Measurements from ENCODE around the gene CDCP2. TPM values are rescaled to one million over a fixed set of nuclear protein-coding genes. Genes with fewer than 3 reads are reported as not detected.
A peak's percentile ranks its signal among the peaks of the same experiment; 100 is the strongest.

The CDCP2 gene
- total RNA-seq = under 1 TPM in 1 of 2 donors, not detected in 1; 0.23 TPM

DNA sequence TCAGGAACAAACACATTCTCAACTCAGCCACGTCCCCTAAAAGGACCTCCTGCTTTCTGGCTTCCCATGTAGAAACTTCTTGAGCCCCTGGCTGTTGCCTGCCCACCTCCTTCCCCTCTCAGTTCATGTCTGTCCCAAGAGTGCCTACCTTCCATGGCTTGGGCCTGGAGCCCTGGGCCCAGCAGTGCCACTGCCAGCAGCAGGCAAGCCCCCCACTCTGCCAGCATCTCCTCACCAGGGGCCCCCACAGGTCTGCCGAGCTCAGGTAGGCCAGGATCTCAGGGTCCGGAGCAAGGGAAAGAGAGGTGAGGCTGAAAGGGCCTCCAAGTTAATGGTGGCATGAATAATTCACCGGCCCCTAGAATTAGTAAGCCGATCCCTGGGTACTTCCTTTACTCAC lies at the start of gene CDCP2:
Gene CDCP2 (minus strand): TSS at position 305 of the 400 bp plus-strand sequence. CDS start 78 bp downstream, at position 227.
- H3K4me1 ChIP-seq (replicated peaks) = no peaks in the 10 kb centered on the region
- intact Hi-C loops (cut with DNase I) = no loop called here
- 95% methylated on average over 5 of the region's 5 CpGs for WGBS
- no peaks in the 10 kb centered on the region for H3K9me3 ChIP-seq
- H3K36me3 ChIP-seq = no peaks in the 10 kb centered on the region
- H3K27me3 ChIP-seq (replicated peaks; ENCODE audit: insufficient read depth) = no peaks in the 10 kb centered on the region
- DNase-seq (ENCODE audit: low spot score) = no peak
- H3K4me3 ChIP-seq = no peak within 1 kb of the TSS
- TF ChIP-seq POLR2A (IDR thresholded peaks at IDR 0.05) (no peak), POLR2AphosphoS5 (IDR thresholded peaks at IDR 0.05) (no peak)
- TF ChIP-seq, protein P1, sequence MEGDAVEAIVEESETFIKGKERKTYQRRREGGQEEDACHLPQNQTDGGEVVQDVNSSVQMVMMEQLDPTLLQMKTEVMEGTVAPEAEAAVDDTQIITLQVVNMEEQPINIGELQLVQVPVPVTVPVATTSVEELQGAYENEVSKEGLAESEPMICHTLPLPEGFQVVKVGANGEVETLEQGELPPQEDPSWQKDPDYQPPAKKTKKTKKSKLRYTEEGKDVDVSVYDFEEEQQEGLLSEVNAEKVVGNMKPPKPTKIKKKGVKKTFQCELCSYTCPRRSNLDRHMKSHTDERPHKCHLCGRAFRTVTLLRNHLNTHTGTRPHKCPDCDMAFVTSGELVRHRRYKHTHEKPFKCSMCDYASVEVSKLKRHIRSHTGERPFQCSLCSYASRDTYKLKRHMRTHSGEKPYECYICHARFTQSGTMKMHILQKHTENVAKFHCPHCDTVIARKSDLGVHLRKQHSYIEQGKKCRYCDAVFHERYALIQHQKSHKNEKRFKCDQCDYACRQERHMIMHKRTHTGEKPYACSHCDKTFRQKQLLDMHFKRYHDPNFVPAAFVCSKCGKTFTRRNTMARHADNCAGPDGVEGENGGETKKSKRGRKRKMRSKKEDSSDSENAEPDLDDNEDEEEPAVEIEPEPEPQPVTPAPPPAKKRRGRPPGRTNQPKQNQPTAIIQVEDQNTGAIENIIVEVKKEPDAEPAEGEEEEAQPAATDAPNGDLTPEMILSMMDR (IDR thresholded peaks at IDR 0.05) = no peak
- H3K27ac ChIP-seq = peak within 1 kb of the TSS in 1 of 2 donors; percentile 51

DNA sequence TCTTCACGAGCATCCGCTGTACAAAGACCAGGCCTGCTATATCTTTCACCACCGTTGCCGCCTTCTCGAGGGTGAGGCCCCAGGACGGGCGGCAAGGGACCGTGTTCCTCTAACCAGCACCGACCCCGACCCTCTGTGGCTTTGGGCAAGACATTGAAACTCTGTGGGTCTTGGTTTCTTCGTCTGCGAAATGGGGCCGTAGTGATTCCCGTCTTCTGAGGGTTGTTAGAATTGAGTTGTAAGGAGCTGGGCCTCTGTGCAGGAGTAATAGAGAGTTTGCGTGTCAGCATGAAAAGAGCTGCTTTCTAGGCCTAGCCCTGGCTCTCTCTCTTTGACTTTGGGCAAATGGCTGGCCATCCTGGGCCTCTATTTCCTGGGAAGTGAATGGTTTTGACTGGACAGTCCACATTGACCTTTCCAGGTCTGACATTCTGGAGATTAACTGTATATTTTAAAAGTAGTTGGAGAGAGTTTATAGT lies 47.8 kb upstream of the CDCP2 start:
- no peak for TF ChIP-seq POLR2AphosphoS5 (IDR thresholded peaks at IDR 0.05)
- TF ChIP-seq, protein P1 (IDR thresholded peaks at IDR 0.05) = no peak
- TF ChIP-seq POLR2A (IDR thresholded peaks at IDR 0.05) = no peak
- intact Hi-C loops (cut with DNase I) = no loop called here
- 2% methylated on average over 15 of the region's 15 CpGs for WGBS
- peak overlapping the region; percentile 72 to 75 for H3K4me3 ChIP-seq
- DNase-seq (ENCODE audit: low spot score) = no peak
- no peaks in the 10 kb centered on the region for H3K9me3 ChIP-seq
- no peaks in the 10 kb centered on the region for H3K36me3 ChIP-seq
- H3K4me1 ChIP-seq (replicated peaks) = peaks cover 3% of the 10 kb centered on the region
- no peaks in the 10 kb centered on the region for H3K27me3 ChIP-seq (replicated peaks; ENCODE audit: insufficient read depth)
- peak overlapping the region; percentile 49 to 72 for H3K27ac ChIP-seq

DNA sequence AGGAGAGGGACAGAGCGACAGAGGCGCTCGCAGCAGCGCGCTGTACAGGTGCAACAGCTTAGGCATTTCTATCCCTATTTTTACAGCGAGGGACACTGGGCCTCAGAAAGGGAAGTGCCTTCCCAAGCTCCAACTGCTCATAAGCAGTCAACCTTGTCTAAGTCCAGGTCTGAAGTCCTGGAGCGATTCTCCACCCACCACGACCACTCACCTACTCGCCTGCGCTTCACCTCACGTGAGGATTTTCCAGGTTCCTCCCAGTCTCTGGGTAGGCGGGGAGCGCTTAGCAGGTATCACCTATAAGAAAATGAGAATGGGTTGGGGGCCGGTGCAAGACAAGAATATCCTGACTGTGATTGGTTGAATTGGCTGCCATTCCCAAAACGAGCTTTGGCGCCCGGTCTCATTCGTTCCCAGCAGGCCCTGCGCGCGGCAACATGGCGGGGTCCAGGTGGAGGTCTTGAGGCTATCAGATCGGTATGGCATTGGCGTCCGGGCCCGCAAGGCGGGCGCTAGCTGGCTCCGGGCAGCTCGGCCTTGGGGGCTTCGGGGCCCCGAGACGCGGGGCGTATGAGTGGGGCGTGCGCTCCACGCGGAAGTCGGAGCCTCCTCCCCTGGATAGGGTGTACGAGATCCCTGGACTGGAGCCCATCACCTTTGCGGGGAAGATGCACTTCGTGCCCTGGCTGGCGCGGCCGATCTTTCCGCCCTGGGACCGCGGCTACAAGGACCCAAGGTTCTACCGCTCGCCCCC lies 47.1 kb upstream of the CDCP2 start, which contains the start of the genes CYB5RL and MRPL37:
Gene CYB5RL (minus strand): TSS at position 266 of the 754 bp plus-strand sequence. CDS start 4,414 bp downstream, outside the sequence.
Gene MRPL37 (plus strand): TSS at position 403 of the 754 bp plus-strand sequence. CDS start 77 bp downstream, at position 480.
- H3K4me1 ChIP-seq (replicated peaks) = peaks cover 3% of the 10 kb centered on the region
- TF ChIP-seq, protein P1 (IDR thresholded peaks at IDR 0.05) = peak in 2 of 4 experiments; percentile 9 to 24
- TF ChIP-seq POLR2A (IDR thresholded peaks at IDR 0.05) = peak; percentile 68
- TF ChIP-seq POLR2AphosphoS5 (IDR thresholded peaks at IDR 0.05) = peak; percentile 97
- H3K27me3 ChIP-seq (replicated peaks; ENCODE audit: insufficient read depth) = no peaks in the 10 kb centered on the region
- peak within 1 kb of the TSS; percentile 49 to 72 for H3K27ac ChIP-seq
- peak; percentile 96 for DNase-seq (ENCODE audit: low spot score)
- WGBS = under 1% methylated on average over 51 of the region's 51 CpGs
- H3K4me3 ChIP-seq = peak within 1 kb of the TSS; percentile 72 to 75
- no peaks in the 10 kb centered on the region for H3K9me3 ChIP-seq
- intact Hi-C loops (cut with DNase I) = no loop called here
- H3K36me3 ChIP-seq = no peaks in the 10 kb centered on the region

DNA sequence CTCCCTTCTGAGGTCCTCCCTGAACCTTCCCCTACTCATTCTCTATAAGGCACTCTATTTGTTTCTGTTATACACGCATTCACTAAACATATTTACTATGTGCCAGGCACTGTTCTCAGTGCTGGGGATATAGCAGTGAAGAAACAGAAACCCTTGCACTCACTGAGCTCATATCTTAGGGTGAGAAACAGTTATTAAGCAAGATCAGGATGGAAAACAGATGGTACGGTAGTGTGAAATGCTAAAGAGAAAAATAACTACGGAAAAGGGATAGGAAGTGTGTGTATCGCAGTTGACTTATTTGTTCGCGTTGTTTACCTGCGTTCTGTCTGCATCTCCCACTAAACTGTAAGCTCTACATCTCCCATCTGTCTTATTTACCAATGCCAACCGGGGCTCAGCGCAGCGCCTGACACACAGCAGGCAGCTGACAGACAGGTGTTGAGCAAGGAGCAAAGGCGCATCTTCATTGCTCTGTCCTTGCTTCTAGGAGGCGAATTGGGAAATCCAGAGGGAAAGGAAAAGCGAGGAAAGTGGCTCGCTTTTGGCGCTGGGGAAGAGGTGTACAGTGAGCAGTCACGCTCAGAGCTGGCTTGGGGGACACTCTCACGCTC lies 46.5 kb upstream of the CDCP2 start:
- peak overlapping the region; percentile 72 to 75 for H3K4me3 ChIP-seq
- H3K9me3 ChIP-seq = no peaks in the 10 kb centered on the region
- WGBS = 15% methylated on average over 17 of the region's 17 CpGs
- no peaks in the 10 kb centered on the region for H3K27me3 ChIP-seq (replicated peaks; ENCODE audit: insufficient read depth)
- intact Hi-C loops (cut with DNase I) = no loop called here
- TF ChIP-seq POLR2A (IDR thresholded peaks at IDR 0.05) (no peak), POLR2AphosphoS5 (IDR thresholded peaks at IDR 0.05) (no peak)
- TF ChIP-seq, protein P1 (IDR thresholded peaks at IDR 0.05) = no peak
- DNase-seq (ENCODE audit: low spot score) = no peak
- peaks cover 3% of the 10 kb centered on the region for H3K4me1 ChIP-seq (replicated peaks)
- peak overlapping the region; percentile 49 to 72 for H3K27ac ChIP-seq
- H3K36me3 ChIP-seq = no peaks in the 10 kb centered on the region

Data from prostate gland (tissue), 2 donors.